Measurements from ENCODE around the gene PAQR6. TPM values are rescaled to one million over a fixed set of nuclear protein-coding genes. Genes with fewer than 3 reads are reported as not detected.

The PAQR6 gene
- total and polyA plus RNA-seq, 2 of the 8 experiments (the other 6 are each of a cell fraction or from before 2014, with no cell fraction given), result 7.1 to 11.3 TPM

DNA sequence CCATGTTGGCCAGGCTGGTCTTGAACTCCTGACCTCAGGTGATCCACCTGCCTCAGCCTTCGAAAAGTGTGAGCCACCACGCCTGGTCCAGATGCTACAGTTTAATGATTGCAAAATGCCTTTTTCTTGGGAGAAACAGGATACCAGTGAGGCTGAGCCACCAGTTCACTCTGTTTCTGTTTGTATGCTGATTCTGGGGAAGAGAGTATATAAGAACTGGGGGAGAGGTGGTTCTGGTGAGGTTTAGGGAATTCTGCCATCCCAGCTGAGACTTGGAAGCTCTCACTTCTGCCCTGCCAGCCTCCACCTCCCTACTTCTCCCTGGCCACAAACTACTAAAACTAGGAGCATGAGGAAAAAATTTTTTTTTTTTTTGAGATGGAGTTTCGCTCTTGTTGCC lies 43.2 kb downstream of the PAQR6 start:
- Histone ChIP-seq H3K23ac (ENCODE audit: insufficient read length) (no peak overlapping the region), H3K14ac (ENCODE audit: insufficient read length) (no peak overlapping the region), H3K79me2 (ENCODE audit: control insufficient read depth in 1 of 2, insufficient read depth in 2 of 2, low read length in 2 of 2) (peaks cover 0 to 7% of the 10 kb centered on the region in 2 experiments; a peak in 1 of 4 replicates), H3K4me3 (ENCODE audit: extremely low read depth in 1 of 4, insufficient read depth in 2 of 4, low read depth in 3 of 4, low read length in 4 of 4) (no peak overlapping the region), H3K4ac (replicated peaks; ENCODE audit: insufficient read length, low read depth, low read length) (no peak overlapping the region), H2AK5ac (ENCODE audit: low read depth, low read length) (no peak overlapping the region), H3K27me3 (replicated peaks in 1 of 4; ENCODE audit: control insufficient read depth in 3 of 4, extremely low read depth in 1 of 4, insufficient read depth in 3 of 4, low read length in 3 of 4) (no peaks in the 10 kb centered on the region), H2BK120ac (replicated peaks; ENCODE audit: low read depth, low read length) (no peak overlapping the region), H4K20me1 (replicated peaks in 1 of 2; ENCODE audit: control insufficient read depth in 1 of 2, insufficient read depth in 2 of 2, low read length in 2 of 2) (peaks cover 0 to 6% of the 10 kb centered on the region in 2 experiments), H3K9me3 (ENCODE audit: insufficient read depth in 2 of 2, low read depth in 1 of 2, low read length in 1 of 2) (no peaks in the 10 kb centered on the region), H3K18ac (ENCODE audit: extremely low read depth, low read length) (no peak overlapping the region; the same call in 1 of the 2 replicates), H4K8ac (ENCODE audit: extremely low read depth, insufficient read depth, low read length) (no peak overlapping the region), H3K56ac (replicated peaks; ENCODE audit: insufficient read length, low read depth, low read length) (no peak overlapping the region), H2BK5ac (ENCODE audit: low read depth, low read length) (no peak overlapping the region), H3K27ac (ENCODE audit: low read depth, low read length) (no peak overlapping the region), H2BK15ac (ENCODE audit: low read length) (no peak overlapping the region), H2BK20ac (ENCODE audit: low read length) (no peak overlapping the region), H3K79me1 (ENCODE audit: low read depth, low read length) (peaks cover 2% of the 10 kb centered on the region; the same call in 1 of the 2 replicates), H4K91ac (replicated peaks; ENCODE audit: insufficient read length, low read length) (no peak overlapping the region), H2AFZ (ENCODE audit: low read length) (no peak overlapping the region), H3K36me3 (ENCODE audit: control insufficient read depth in 2 of 4, insufficient read depth in 4 of 4, low read length in 3 of 4) (peaks cover 3 to 34% (median 7%) of the 10 kb centered on the region in 4 experiments; a peak in 4 of 8 replicates), H3K4me1 (replicated peaks in 1 of 4; ENCODE audit: control insufficient read depth in 3 of 4, insufficient read depth in 4 of 4, low read length in 3 of 4) (peaks cover 0 to 2% (median 0%) of the 10 kb centered on the region in 4 experiments; a peak in 1 of 7 replicates), H2BK12ac (ENCODE audit: low read depth, low read length) (no peak overlapping the region), H3K4me2 (ENCODE audit: insufficient read depth in 1 of 2, low read depth in 2 of 2, low read length in 2 of 2) (no peak overlapping the region), H3K9ac (replicated peaks in 1 of 4; ENCODE audit: extremely low read depth in 1 of 4, low read depth in 3 of 4, low read length in 3 of 4) (no peak overlapping the region), H4K5ac (ENCODE audit: insufficient read length, low read depth, low read length) (no peak overlapping the region), H3K23me2 (ENCODE audit: low read depth, low read length) (0 out of 2 replicates have a peak, but pooled peaks cover 3% of the 10 kb centered on the region)
- POLR2A ChIA-PET (ENCODE audit: partially characterized antibody), result interaction anchor here (4.2 to 9.5 kb wide), 2 partner anchors 8 to 10 kb away, joined by 15 to 77 read pairs; partner anchors contain the start of genes PMF1 and SLC25A44
- FAIRE-seq, result no peak
- CTCF ChIA-PET (ENCODE audit: partially characterized antibody), result interaction anchor here (0.6 to 1.7 kb wide), 5 partner anchors 21 to 103 kb away, joined by 3 to 4 read pairs (median 3); no protein-coding TSS in a partner anchor
- DNase-seq (ENCODE audit: low read depth in 1 of 2, low spot score in 2 of 2), result no peak
- WGBS, 2 experiments (ENCODE audit: extremely low coverage in 1 of 2, insufficient coverage in 1 of 2, insufficient read length in 1 of 2, insufficient replicate concordance in 2 of 2, low coverage in 1 of 2, low lambda C conversion rate in 2 of 2, missing lambda C conversion rate in 1 of 2), result 90% methylated on average over 3 of the region's 3 CpGs; no CpG with 5 or more reads in 1 of the 2 experiments
- TF ChIP-seq RNF2 (IDR thresholded peaks at IDR 0.05; ENCODE audit: borderline replicate concordance, low read depth, low read length, missing control alignments, poor library complexity, severe bottlenecking) (no peak), CHD2 (IDR thresholded peaks at IDR 0.05; ENCODE audit: low read length) (no peak), HDAC6 (IDR thresholded peaks at IDR 0.05; ENCODE audit: low read depth, low read length) (no peak), TCF12 (IDR thresholded peaks at IDR 0.05; ENCODE audit: low read depth, low read length) (no peak), TAF1 (IDR thresholded peaks at IDR 0.05; ENCODE audit: low read depth, low read length) (no peak), RBBP5 (IDR thresholded peaks at IDR 0.05; ENCODE audit: borderline replicate concordance, low read depth, low read length) (no peak), MAFK (IDR thresholded peaks at IDR 0.05; ENCODE audit: low read depth, low read length) (no peak), JUN (IDR thresholded peaks at IDR 0.05; ENCODE audit: low read depth, low read length) (no peak), HDAC2 (IDR thresholded peaks at IDR 0.05; ENCODE audit: borderline replicate concordance in 1 of 2, low read depth in 2 of 2, low read length in 2 of 2) (no peak), TEAD4 (IDR thresholded peaks at IDR 0.05; ENCODE audit: low read depth, low read length) (no peak), SIX5 (IDR thresholded peaks at IDR 0.05; ENCODE audit: low read depth, low read length) (no peak), KDM4A (IDR thresholded peaks at IDR 0.05; ENCODE audit: low read depth, low read length, severe bottlenecking) (no peak), POU5F1 (IDR thresholded peaks at IDR 0.05; ENCODE audit: low read depth, low read length) (no peak), SIRT6 (IDR thresholded peaks at IDR 0.05; ENCODE audit: low read length) (no peak)
